B cell (primary cell): ENCODE measurements around the gene CDK5RAP2. TPM values are rescaled to one million over a fixed set of nuclear protein-coding genes. Genes with fewer than 3 reads are reported as not detected.

Experiments
- ATAC-seq: fragments of 200-7000 bp; cut with Tn5 transposase; one replicate; pipeline ENCODE4 v1.10.0; 2021; ENCODE audit warnings: low read depth, mild to moderate bottlenecking, moderate number of reproducible peaks, moderate library complexity
- CTCF ChIA-PET: fragments of 350-600 bp; sonication (Branson Sonifier 250); formaldehyde crosslinking; loops from one replicate; lab custom pipeline; 2021; ENCODE audit warnings: antibody characterized with exemption, inconsistent platforms; lab: Charles Lee
- POLR2A ChIA-PET: fragments of 350-600 bp; sonication (Branson Sonifier 250); formaldehyde crosslinking; loops from one replicate; lab custom pipeline; 2021; ENCODE audit warnings: antibody characterized with exemption; lab: Charles Lee
- DNase-seq: peaks from one replicate; pipeline ENCODE4 v3.0.0; 2013
- H2AFZ ChIP-seq: 2 replicates; pipeline ENCODE4 v1.6.1; 2012; ENCODE audit warnings: mild to moderate bottlenecking, low read depth, low read length; ENCODE audit not compliant: insufficient read depth, poor library complexity, severe bottlenecking
- H3K27ac ChIP-seq, 2 donors: 1 replicate in 1 of 2; 2 replicates in 1 of 2; pipeline ENCODE4 v1.5.1; 2012 to 2013; ENCODE audit warnings: low read length in 2 of 2, mild to moderate bottlenecking in 2 of 2, moderate library complexity in 1 of 2
- H3K27me3 ChIP-seq, 4 experiments: fragments of 200-600 bp in 1 of 4; sonication (generic) in 1 of 4; replicated peaks in 1 of 4; 1 replicate in 2 of 4; 2 replicates in 2 of 4; pipeline versions ENCODE4 v1.6.1 to v1.7.0; 2013 to 2016; ENCODE audit warnings: low read length in 3 of 4, mild to moderate bottlenecking in 2 of 4, mixed read lengths in 1 of 4, moderate library complexity in 1 of 4; ENCODE audit not compliant: insufficient read depth in 4 of 4, control insufficient read depth in 3 of 4; ENCODE audit errors: control extremely low read depth in 1 of 4
- H3K36me3 ChIP-seq, 2 experiments: replicated peaks in 1 of 2; 1 replicate in 1 of 2; 2 replicates in 1 of 2; pipeline versions ENCODE4 v1.6.1 to v1.7.1; 2013; ENCODE audit warnings: low read length in 1 of 2; ENCODE audit not compliant: insufficient read depth in 2 of 2, control insufficient read depth in 1 of 2; ENCODE audit errors: control extremely low read depth in 1 of 2, extremely low read depth in 1 of 2
- H3K4me1 ChIP-seq, 2 donors: fragments of 200-600 bp in 1 of 2; sonication (generic) in 1 of 2; 1 replicate in 1 of 2; 2 replicates in 1 of 2; pipeline versions ENCODE4 v1.5.1 to v1.6.1; 2013 to 2017; ENCODE audit warnings: low read length in 2 of 2; ENCODE audit not compliant: control insufficient read depth in 2 of 2, insufficient read depth in 2 of 2
- H3K4me2 ChIP-seq: replicated peaks from 2 replicates; pipeline ENCODE3; 2012; ENCODE audit warnings: mild to moderate bottlenecking, low read depth, low read length; ENCODE audit not compliant: poor library complexity, severe bottlenecking
- H3K4me3 ChIP-seq, 5 experiments: fragments of 200-600 bp in 1 of 5; sonication (generic) in 1 of 5; 1 replicate in 3 of 5; 2 replicates in 2 of 5; pipeline versions ENCODE4 v1.5.1 to v1.7.0; 2011 to 2016; ENCODE audit warnings: low read length in 4 of 5, mild to moderate bottlenecking in 4 of 5, low read depth in 2 of 5, control low read depth in 1 of 5, moderate library complexity in 1 of 5; ENCODE audit not compliant: insufficient read depth in 1 of 5; ENCODE audit errors: control extremely low read depth in 1 of 5, extremely low read depth in 1 of 5
- H3K79me2 ChIP-seq: fragments of 200-600 bp; sonication (generic); one replicate; pipeline ENCODE4 v1.6.0; 2016; ENCODE audit warnings: low read length; ENCODE audit not compliant: control insufficient read depth, insufficient read depth
- H3K9ac ChIP-seq: fragments of 200-600 bp; sonication (generic); 2 replicates; pipeline ENCODE4 v1.6.1; 2017; ENCODE audit warnings: mild to moderate bottlenecking, low read length, moderate library complexity
- H3K9me3 ChIP-seq, 3 donors: one replicate each; pipeline versions ENCODE4 v1.6.1 to v1.7.1; 2013; ENCODE audit warnings: low read length in 2 of 3; ENCODE audit not compliant: control insufficient read depth in 2 of 3, insufficient read depth in 1 of 3; ENCODE audit errors: control extremely low read depth in 1 of 3
- H4K20me1 ChIP-seq: 2 replicates; pipeline ENCODE4 v1.6.0; 2012; ENCODE audit warnings: mild to moderate bottlenecking, low read length; ENCODE audit not compliant: insufficient read depth, control insufficient read depth, poor library complexity, severe bottlenecking
- H3K27ac Mint-ChIP-seq: one replicate; pipeline ENCODE4 v1.8.0; 2021; ENCODE audit warnings: mixed read lengths
- H3K27me3 Mint-ChIP-seq: one replicate; pipeline ENCODE4 v1.8.0; 2021; ENCODE audit warnings: mixed read lengths
- H3K4me1 Mint-ChIP-seq: one replicate; pipeline ENCODE4 v1.8.0; 2021; ENCODE audit warnings: mixed read lengths
- H3K4me3 Mint-ChIP-seq: one replicate; pipeline ENCODE4 v1.8.0; 2021; ENCODE audit warnings: mixed read lengths
- H3K9me3 Mint-ChIP-seq: one replicate; pipeline ENCODE4 v1.8.0; 2022; ENCODE audit warnings: mixed read lengths; ENCODE audit not compliant: insufficient read depth
- CTCF ChIP-seq: fragments of 200-600 bp; IDR thresholded peaks from one replicate; pipeline ENCODE4 v1.8.0; 2022; ENCODE audit warnings: antibody characterized with exemption, mild to moderate bottlenecking
- EZH2 ChIP-seq: IDR thresholded peaks from 2 replicates; pipeline ENCODE4 v1.6.1; 2012; ENCODE audit warnings: borderline replicate concordance, low read depth, mild to moderate bottlenecking, moderate library complexity, low read length; ENCODE audit not compliant: insufficient read depth, poor library complexity, severe bottlenecking
- WGBS: methylation state at CpG from one replicate; pipeline ENCODE4 v1.1.5; 2013; ENCODE audit warnings: missing lambda C conversion rate; ENCODE audit not compliant: insufficient coverage; 5-methylcytosine and 5-hydroxymethylcytosine counted together
- intact Hi-C: fragments of 100-400 bp; cut with micrococcal nuclease; formaldehyde crosslinking; loops from one replicate; pipeline ENCODE4 v1.10.0; 2022
- polyA plus RNA-seq: library from polyadenylated mRNA; depleted of rRNA; stranded (reverse); fragments of >200 nt; gene quantifications from 2 replicates; pipeline ENCODE4 v1.2.3, GENCODE V29; 2012
- total RNA-seq, 2 donors: library from RNA; stranded (reverse); fragments of 120-200 nt in 1 of 2; gene quantifications; 1 replicate in 1 of 2; 2 replicates in 1 of 2; pipeline versions ENCODE4 v1.2.3 to v1.2.4, GENCODE V29; 2013 to 2022

CDK5RAP2 gene
- total and polyA plus RNA-seq, 2 donors (not counting 1 experiment from before 2014, with no cell fraction given): 31.3 to 122 TPM

GRCh38 chr9:120353506-120353905, 226.5 kb downstream of the CDK5RAP2 start:
- Mint-ChIP-seq H3K27ac (no peak overlapping the region), H3K9me3 (peaks cover 2% of the 10 kb centered on the region), H3K4me1 (no peaks in the 10 kb centered on the region), H3K27me3 (no peaks in the 10 kb centered on the region), H3K4me3 (no peak overlapping the region)
- intact Hi-C loops: no loop called here
- Histone ChIP-seq H3K27me3 (no peaks in the 10 kb centered on the region), H3K9me3 (no peaks in the 10 kb centered on the region), H2AFZ (no peak overlapping the region), H3K36me3 (no peaks in the 10 kb centered on the region), H4K20me1 (no peaks in the 10 kb centered on the region), H3K4me1 (no peaks in the 10 kb centered on the region), H3K4me2 (no peak overlapping the region), H3K9ac (no peak overlapping the region), H3K27ac (no peak overlapping the region), H3K79me2 (no peaks in the 10 kb centered on the region), H3K4me3 (no peak overlapping the region)
- whole genome bisulfite sequencing: 74% methylated on average over 3 of the region's 5 CpGs
- no peak for ATAC-seq
- ChIA-PET POLR2A (no interaction called here), CTCF (no interaction called here)
- TF ChIP-seq CTCF (no peak), EZH2 (no peak)
- no peak for DNase-seq

- peaks cover 2% of the 10 kb centered on the region for H3K9me3 Mint-ChIP-seq
- CTCF ChIA-PET: no interaction called here
- Histone ChIP-seq H3K27me3 (no peaks in the 10 kb centered on the region), H3K4me2 (no peak overlapping the region), H4K20me1 (no peaks in the 10 kb centered on the region), H3K4me1 (no peaks in the 10 kb centered on the region), H3K79me2 (no peaks in the 10 kb centered on the region), H3K9ac (no peak overlapping the region), H3K9me3 (no peaks in the 10 kb centered on the region), H3K36me3 (no peaks in the 10 kb centered on the region), H3K27ac (no peak overlapping the region), H3K4me3 (no peak overlapping the region), H2AFZ (no peak overlapping the region)
- no peaks in the 10 kb centered on the region for H3K27me3 Mint-ChIP-seq
- no peaks in the 10 kb centered on the region for H3K4me1 Mint-ChIP-seq
- TF ChIP-seq CTCF (no peak), EZH2 (no peak)
- no peak overlapping the region for H3K27ac Mint-ChIP-seq
- no peak overlapping the region for H3K4me3 Mint-ChIP-seq
- no peak for DNase-seq
- ATAC-seq: no peak
- POLR2A ChIA-PET: no interaction called here
- intact Hi-C loops: no loop called here
- 83% methylated on average over 9 of the region's 9 CpGs for WGBS
Observed at GRCh38 chr9:120351106-120351505, 228.9 kb downstream of the CDK5RAP2 start.
